ENCODE measurements around the gene DGUOK.

Gene DGUOK

DNA sequence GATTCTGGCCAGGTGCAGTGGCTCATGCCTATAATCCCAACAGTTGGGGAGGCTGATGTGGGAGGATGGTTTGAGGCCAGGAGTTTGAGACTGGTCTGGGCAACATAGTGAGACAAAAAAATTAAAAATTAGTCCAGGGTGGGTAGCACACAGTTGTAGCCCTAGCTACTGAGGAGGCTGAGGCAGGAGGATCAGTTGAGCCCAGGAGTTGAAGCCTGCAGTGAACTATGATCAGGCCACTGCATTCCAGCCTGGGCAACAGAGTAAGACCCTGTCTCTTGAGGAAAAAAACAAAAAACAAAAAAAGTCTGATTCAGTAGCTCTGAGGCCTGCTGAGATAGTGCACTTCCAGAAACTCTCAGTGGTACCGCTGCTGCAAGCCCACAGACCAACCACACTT, 50.1 kb downstream of the DGUOK start:
- no peak for DNase-seq (ENCODE audit: low read depth in 3 of 3, low spot score in 1 of 3)

DNA sequence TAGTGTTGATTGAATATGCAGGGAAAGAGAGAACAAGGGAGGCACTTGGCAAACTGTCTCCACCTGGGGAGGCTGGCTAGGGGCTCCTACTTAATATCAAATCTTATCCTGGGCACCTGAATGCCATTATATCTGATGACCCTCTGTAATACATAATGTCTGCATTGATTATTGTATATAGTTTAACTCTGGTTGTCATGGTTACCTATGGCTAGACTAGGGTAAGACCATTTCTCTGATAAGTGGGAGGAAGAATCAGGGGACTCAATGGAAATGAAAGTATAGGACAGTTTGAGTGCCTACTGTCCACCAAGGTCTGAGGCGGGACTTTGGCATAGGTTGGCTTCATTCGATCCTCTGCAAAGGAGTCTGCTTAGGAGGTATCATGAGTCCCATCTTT, 50.8 kb downstream of the DGUOK start:
- DNase-seq (ENCODE audit: low read depth in 3 of 3, low spot score in 1 of 3): no peak

DNA sequence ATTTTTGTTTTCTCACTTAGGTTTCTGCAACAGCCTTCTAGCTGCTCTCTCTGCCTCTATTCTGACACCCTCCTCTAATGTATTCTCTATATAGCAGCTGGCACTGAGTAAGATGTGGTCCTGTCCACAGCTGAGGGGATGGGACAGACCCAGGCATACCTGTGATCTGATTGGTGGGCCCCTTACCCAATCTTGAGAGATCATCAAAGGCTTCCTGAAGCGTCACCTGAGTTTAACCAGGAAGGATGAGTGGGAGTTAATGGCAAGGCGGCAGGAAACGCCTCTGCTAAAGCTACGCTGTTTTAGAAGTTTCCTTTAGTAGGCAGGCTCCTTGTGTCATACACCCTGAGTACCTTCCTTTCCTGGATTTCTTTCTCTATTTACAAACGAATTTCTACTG, 52.3 kb downstream of the DGUOK start:
- peak in 1 of 3 donors; percentile 44 for DNase-seq (ENCODE audit: low read depth in 3 of 3, low spot score in 1 of 3)

DNA sequence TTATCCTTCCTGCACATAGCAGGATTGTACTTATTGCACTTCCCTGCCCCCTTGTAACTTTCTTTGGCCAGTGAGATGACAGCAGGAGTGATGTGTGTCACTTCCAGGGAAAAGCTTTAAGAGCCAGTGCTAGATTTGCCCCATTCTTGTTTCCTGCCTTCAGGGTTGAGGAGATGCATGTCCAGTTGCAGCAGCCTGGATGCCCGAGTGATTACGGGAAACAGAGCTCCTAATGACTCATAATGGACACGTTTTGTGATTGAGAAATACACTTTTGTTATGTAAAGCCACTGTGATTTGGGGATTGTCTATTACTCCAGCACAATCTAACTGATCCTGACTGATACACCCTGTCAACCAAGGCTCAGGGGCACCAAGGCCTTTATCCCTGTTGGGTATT, 53.0 kb downstream of the DGUOK start:
- DNase-seq (ENCODE audit: low read depth in 3 of 3, low spot score in 1 of 3): no peak

DNA sequence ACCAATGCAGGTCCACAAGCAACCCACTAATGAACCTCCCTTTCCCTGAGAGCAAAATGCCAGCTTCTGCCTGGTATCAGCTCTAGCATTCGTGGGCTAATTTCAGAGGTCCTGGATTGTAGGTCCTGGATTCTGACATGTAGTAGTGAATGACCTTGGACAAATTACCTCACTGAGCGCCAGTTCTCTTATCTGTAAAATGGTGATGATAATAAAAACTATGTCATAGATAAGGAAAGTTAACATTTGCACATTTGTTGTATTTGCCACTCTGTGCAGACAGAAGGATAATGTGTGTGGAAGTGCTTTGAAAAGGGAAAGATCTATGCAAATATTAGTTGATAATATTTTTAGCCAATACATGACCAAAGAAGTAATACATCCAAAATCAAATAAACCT, 53.9 kb downstream of the DGUOK start:
- no peak for DNase-seq (ENCODE audit: low read depth in 3 of 3, low spot score in 1 of 3)

DNA sequence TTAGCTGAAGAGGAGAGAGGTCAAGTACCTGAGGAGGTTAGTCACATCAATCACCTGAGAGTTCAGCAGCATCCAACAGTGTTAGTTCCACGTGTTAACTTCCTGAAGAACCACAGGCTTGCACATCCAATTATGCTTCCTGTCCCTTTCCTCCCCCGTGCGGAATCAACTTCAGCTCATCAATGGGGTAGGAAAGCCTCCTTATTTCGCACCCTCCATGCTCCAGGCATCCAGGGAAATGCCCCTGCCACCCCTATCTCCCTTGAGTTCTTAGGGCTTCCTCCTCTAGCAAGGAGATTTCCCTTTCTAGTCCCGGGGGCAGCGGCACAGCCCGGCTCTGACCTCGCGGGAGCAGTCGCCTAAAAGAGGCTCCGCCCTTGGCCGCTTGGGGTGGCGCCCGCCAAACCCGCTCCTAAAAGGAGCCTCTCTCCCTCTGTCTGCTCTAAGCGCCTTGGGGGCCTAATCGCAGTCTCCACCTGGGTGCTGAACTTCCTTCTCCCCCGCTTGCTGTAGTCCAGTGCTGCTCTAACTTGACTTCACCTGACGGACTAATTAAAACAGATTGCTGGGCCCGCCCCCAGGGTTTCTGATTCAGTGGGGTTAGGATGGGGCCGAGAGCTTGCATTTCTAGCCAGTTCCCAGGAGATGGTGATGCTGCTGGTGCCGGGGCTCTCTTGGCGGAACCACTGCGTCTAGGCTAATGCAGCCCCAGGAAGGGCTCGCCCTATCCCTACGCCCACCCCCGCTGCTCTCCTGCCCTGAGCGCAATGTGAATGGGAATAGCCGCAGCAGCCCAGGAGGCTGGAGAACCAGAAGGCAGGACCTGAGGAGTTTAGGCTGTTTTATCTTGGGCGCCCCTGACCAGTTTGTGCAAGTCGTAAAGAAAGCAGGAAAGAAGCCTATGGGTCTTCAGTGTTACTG, 54.7 kb downstream of the DGUOK start:
- no peak for DNase-seq (ENCODE audit: low read depth in 3 of 3, low spot score in 1 of 3)

DNA sequence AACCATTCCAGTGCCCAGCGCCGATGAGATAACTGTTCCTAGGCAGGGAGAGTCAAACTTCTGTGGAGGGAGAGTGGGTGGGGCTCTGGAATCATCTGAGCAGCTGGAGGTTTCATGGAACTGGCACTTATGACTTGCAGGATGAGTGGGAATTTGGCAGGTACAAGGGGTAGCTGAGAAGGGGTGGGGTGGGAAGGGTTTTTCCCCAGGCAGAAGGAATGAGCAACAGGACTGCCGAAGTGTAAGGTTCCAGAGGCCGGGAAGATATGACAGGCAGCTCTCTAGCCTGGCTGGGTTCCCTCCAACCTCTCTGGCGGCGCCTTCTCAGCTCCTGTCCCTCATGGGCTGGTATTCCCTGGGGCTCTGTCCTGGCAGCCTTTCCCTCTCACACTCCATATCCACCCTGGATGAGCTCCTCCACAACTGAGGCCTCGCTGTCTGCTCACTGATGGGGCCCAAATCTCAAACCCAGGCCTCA, 55.5 kb downstream of the DGUOK start:
- no peak for DNase-seq (ENCODE audit: low read depth in 3 of 3, low spot score in 1 of 3)

DNA sequence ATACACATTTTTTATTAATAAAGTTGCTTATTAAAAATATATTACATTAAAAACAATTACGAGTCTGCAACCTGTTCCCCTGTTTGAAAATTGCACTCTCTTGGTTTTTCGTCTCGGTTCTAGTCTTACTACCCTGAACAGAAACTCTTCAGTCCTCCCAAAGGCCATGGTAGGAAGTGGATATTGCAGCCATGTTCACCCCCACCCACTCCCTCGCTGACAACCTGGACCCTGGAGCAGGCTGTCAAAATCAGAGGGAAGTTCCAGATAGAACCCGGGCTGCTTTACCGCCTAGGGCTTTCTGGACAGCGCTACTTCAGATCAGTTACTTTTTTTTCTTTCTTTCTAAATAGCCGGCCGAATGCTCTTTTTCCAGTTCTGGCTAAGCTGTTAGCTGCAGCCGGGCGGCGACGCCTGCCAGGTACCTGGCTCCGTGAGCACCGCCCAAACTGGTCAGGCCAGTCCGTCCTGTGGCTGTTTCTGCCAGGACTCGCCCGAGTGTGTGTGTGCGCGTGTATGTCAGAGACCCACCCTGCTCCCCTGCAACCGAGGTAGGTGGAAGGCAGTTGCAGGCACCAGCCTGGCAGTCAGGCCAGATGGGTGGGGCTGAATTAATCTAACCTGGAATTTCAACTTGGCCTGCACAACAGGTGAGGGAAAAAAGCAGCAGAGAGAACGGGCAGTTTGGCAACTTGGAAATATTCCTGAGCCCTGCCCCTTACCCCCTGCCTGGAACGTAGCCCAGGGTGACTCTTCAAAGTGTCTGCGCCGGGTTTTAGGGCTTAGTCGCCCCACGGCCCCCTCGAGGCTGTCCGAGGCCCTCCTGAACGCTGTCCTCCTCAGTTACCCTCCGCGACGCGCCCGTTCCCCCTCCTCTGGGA, 56.9 kb downstream of the DGUOK start:
- no peak for DNase-seq (ENCODE audit: low read depth in 3 of 3, low spot score in 1 of 3)

DNA sequence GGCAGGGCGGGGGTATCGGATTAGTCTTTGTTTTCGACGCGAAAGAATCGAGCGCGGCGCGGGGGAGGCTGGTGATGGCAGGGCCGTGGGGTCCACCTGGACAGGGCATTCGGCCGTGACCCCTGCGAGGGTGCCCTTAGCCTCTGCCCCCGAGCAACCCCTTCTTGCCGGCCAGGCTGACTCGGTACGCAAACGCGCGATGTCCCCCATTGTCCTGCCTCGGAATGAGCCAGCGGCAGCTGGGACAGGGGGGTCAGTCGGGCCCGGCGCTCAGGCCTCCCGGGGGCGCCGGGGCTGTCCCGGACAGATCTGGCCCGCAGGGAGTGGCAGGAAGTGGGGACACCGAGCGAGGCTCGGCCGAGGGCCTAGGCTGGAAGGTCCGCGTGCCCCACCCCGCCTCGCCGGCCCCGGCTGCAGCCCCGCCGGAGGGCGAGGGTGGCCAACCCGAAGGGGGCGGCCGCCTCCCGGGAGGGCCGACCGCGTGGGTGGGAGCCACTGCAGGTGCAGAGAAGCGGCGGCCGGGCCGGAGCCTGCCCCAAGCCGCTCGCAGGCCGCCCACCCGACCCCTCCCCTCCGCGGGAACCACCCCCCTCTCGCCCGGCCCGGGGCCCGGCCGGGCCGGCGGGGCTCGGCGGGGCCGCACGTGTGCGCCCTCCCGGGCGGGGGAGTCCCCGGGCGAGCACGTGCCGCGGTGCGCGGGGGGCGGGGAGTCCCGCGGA, 57.7 kb downstream of the DGUOK start, which contains the start of gene TET3:
Gene TET3 (plus strand): TSS at position 708 of the 719 bp plus-strand sequence. CDS start 1,494 bp downstream, outside the sequence.
- DNase-seq (ENCODE audit: low read depth in 3 of 3, low spot score in 1 of 3): peak in 1 of 3 donors; percentile 60

DNA sequence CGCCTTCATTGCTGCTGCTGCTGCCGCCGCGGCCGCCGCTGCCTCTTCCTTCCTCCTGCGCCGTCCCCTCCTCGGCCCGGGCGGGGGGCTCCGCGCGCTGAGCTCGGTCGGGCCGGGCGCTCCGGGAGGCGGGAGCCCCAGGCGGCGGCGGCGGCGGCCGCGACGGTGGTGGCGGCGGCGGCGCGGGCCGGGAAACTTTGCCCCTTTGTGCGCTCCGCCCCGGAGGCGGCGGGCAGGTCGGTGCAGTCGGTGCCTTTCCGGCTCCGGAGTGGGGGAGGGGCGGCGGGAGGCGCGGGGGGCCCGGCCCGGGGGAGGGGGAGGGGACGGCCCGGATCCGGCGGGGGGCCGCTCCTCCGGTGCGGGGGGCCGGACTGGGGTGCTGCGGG, 58.2 kb downstream of the DGUOK start:
- peak in 2 of 3 donors; percentile 55 to 57 for DNase-seq (ENCODE audit: low read depth in 3 of 3, low spot score in 1 of 3)

DNA sequence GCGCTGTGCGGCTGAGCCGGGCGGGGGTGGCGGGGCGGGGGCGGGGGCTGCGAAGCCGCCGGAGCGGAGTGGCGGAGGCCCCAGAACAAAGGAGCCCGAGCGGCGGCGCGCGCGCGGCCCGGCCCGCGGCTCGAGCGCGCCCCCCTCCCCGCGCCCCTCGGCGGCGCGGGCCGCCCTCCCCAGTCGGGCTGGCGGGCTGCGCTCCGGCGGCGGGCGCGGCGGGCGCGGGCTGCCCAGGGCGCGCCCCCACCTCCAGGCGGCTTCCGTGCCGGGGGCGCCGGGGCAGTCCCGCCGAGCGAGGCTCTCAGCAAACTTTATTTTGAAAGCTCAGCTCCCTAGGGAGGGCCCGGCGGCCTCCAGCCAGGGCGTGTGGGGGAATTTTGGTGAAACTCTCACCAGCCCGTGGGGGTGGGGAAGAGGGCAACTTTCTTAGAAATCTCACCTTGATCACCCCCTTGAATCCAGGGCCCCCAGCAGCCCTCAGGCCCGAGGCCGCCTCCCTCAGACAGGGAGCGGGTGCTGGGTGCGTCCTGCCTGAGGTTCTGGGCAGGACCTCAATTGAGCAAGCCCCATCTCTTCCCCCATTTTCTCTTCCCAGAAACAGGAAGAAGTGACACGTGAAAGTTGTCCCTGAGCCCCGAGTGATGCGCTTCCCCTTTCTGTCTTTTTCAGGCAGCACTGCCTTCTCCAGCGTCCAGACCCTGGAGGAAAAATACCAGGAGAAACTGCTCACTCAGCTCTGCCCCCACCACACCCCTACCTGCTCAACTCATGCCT, 58.8 kb downstream of the DGUOK start:
- peak in 1 of 3 donors; percentile 62 for DNase-seq (ENCODE audit: low read depth in 3 of 3, low spot score in 1 of 3)

DNA sequence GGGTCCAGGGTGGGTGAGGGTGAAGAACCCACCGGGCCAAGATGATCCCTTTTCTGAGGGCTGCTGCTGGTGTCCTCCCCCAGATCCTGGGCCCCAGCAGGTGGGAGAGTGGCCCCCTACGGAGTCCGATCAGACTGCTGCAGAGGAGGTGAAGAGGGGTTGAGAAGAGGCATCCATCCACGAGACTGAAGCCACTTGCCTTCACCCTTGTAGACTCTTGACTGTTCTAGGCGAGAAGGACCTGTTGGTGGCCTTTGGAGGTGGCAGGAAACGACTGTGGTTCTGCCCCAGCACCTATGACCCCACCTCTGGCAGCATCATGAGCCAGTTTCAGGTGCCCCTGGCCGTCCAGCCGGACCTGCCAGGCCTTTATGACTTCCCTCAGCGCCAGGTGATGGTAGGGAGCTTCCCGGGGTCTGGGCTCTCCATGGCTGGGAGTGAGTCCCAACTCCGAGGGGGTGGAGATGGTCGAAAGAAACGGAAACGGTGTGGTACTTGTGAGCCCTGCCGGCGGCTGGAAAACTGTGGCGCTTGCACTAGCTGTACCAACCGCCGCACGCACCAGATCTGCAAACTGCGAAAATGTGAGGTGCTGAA, 59.5 kb downstream of the DGUOK start:
- DNase-seq (ENCODE audit: low read depth in 3 of 3, low spot score in 1 of 3): no peak

DNA sequence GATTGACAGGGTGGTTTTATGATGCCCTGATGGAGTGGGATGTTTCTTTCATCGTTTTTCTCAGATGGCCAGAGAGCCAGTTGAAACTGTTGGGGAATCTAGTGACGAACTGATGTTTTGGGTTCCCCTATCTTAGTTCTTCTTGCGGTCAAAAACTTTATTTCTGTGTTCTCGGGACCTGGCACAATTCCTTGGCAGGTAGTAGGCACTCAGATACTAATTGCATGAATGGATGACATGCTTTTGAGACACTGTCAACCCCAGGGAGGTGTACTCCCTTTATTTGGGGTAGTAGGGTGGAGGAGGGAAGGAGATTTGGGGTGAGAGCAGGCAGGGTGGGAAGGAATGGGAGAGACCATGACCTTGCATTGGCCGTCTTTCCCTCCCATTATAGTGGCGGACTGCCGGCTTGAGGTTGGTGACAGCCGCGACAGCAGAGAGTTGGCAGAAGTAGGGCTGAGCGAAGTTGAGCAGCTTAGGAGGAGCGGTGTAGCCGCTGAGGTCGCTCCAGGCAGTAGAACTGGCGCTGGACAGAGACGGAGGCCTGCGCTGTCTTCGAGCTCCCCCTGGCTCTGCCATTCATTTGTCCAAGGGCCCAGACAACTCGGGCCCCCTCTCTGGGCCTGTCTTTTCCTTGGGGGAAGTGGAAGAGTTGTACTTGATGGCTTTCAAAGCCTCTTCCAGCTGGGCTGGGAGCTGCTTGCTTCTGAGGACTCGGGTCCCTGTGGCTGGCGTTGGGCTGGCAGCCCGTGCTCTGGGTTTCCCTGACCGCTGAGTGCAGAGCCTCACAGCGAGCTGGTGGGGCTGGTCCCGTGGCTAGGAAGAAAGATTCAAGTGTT, 60.6 kb downstream of the DGUOK start:
- DNase-seq (ENCODE audit: low read depth in 3 of 3, low spot score in 1 of 3): no peak

DNA sequence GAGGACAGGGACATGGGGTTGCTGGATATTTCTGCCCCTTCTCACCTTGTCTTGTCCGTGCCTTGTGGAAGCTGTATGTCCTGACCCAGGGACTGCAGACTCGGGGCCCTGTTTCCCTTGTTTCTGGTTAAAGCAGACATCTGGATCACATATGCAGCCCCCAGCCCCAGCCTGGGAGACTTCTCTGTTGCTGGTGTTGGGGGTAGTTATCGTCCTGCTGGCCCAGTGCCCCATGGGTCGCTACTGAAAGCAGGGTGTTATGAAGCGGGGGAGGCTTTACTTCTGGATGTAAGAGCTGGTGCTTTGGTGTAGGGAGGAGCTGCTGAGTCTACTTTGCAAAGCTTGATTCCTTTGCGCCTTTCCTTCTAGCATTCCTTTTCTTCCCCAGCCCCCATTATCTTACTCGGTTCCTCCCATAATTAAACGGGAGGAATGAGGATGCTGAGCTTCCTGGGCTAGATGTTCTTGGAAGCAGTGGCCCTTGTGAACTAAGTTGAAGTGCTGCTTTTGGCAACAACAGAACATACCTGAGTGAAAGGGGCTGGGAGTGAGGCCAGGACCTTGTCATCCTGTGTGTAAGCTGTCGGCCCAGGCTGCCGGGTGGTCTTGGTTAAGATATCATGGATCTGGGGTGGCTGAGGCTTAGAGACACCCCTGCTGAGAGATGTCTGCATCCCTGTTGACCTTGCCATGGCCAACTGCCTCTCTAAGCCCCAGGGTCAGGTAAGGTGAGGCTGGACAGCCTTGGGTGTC, 61.4 kb downstream of the DGUOK start:
- no peak for DNase-seq (ENCODE audit: low read depth in 3 of 3, low spot score in 1 of 3)

DNA sequence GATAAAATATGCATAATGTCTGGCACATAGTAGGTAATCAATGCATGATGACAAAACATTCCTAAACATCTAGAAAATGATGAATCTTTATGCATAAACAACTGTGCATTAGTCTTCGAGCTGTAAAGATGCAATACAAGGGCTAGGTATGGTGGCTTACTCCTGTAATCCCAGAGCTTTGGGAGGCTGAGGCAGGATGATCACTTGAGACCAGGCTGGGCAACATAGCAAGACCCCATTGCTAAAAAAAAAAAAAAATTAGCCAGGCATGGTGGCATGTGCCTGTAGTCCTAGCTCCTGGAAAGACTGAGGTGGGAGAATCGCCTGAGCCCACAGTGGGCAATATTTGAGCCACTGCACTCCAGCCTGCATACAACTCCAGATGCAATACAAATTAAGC, 63.3 kb downstream of the DGUOK start:
- no peak for DNase-seq (ENCODE audit: low read depth in 3 of 3, low spot score in 1 of 3)

DNA sequence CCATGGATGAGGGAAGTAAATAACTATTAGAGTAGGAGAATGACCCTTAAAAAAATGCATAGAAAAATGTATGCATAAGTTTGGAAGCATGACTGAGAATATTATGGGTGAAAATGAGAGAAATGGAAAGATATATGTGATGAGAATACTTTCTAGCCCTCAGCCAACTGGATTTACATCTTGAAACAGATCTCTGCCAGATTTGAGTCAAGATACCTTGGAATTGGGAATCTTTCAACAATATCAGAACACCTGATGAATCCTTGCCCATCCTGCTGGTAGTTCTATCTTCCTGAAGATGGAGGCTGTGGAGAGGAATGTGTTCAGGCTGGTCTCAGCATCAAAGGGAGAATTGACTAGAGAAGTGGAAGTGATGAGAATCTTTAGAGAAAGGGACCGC, 63.9 kb downstream of the DGUOK start:
- DNase-seq (ENCODE audit: low read depth in 3 of 3, low spot score in 1 of 3): no peak

DNA sequence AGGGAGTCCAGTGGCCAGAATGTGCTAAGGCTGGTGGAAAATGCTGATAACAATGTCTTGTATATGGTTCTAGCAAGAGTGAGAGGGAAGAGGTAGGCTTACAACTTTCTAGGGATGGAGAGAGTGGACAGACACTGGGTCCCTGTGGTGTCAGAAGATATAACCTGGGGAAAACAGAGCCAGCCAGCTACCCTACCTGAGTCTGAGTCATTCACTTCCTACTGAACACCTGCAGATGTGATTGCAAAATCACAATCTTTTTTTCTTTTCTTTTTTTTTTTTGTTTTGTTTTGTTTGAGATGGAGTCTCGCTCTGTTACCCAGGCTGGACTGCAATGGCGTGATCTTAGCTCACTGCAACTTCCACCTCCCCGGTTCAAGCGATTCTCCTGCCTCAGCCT, 65.4 kb downstream of the DGUOK start:
- no peak for DNase-seq (ENCODE audit: low read depth in 3 of 3, low spot score in 1 of 3)

DNA sequence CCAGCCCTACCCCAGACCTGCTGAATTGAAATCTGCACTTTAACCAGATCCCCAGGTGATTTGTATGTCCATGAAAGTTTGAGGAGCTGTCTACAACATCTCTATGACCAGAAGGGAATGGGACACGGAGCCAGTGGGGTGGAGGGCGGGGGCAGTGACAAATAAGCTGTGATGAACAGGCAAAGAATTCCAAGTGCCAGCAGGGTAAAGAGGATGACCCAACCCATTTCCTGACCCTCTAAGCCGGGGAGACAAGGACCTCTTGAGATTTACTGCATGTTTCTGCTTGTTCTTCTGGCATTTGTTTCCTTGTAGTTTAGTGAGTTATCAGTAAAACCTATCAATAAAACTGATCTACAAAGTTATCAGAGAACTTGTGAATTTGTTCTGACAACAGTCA, 66.7 kb downstream of the DGUOK start:
- no peak for DNase-seq (ENCODE audit: low read depth in 3 of 3, low spot score in 1 of 3)
